Measurements from ENCODE around the gene RARG.
A peak's percentile ranks its signal among the peaks of the same experiment; 100 is the strongest.

Gene RARG

GRCh38 chr12:53212931-53213330 is 19.1 kb downstream of the RARG start:
- TF ChIP-seq USF1 (IDR thresholded peaks at IDR 0.05) (no peak), EGR1 (IDR thresholded peaks at IDR 0.05) (no peak), EP300 (IDR thresholded peaks at IDR 0.05; ENCODE audit: borderline replicate concordance) (no peak), FOXM1 (IDR thresholded peaks at IDR 0.05; ENCODE audit: borderline replicate concordance, low read depth) (no peak), CEBPB (IDR thresholded peaks at IDR 0.05) (no peak)

GRCh38 chr12:53211476-53212381 is 20.3 kb downstream of the RARG start:
- TF ChIP-seq RAD21 (IDR thresholded peaks at IDR 0.05; ENCODE audit: low read depth) = peak; percentile 47; the same call in 1 of the 2 replicates
- no peak for TF ChIP-seq CEBPB (IDR thresholded peaks at IDR 0.05)

- TF ChIP-seq CREB1 (IDR thresholded peaks at IDR 0.05; ENCODE audit: low read depth) (no peak), CEBPB (IDR thresholded peaks at IDR 0.05) (no peak), TEAD4 (IDR thresholded peaks at IDR 0.05) (no peak), EGR1 (IDR thresholded peaks at IDR 0.05) (no peak), RAD21 (IDR thresholded peaks at IDR 0.05; ENCODE audit: low read depth) (no peak), TAF1 (IDR thresholded peaks at IDR 0.05; ENCODE audit: low read depth) (no peak), USF1 (IDR thresholded peaks at IDR 0.05) (no peak), REST (IDR thresholded peaks at IDR 0.05; ENCODE audit: low read depth) (no peak), FOXM1 (IDR thresholded peaks at IDR 0.05; ENCODE audit: borderline replicate concordance, low read depth) (no peak), EP300 (IDR thresholded peaks at IDR 0.05; ENCODE audit: borderline replicate concordance) (no peak)
- TF ChIP-seq, protein P1, sequence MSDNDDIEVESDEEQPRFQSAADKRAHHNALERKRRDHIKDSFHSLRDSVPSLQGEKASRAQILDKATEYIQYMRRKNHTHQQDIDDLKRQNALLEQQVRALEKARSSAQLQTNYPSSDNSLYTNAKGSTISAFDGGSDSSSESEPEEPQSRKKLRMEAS (IDR thresholded peaks at IDR 0.05) = no peak
These were observed 21.2 kb downstream of the RARG start for GRCh38 chr12:53210843-53211242.

DNA sequence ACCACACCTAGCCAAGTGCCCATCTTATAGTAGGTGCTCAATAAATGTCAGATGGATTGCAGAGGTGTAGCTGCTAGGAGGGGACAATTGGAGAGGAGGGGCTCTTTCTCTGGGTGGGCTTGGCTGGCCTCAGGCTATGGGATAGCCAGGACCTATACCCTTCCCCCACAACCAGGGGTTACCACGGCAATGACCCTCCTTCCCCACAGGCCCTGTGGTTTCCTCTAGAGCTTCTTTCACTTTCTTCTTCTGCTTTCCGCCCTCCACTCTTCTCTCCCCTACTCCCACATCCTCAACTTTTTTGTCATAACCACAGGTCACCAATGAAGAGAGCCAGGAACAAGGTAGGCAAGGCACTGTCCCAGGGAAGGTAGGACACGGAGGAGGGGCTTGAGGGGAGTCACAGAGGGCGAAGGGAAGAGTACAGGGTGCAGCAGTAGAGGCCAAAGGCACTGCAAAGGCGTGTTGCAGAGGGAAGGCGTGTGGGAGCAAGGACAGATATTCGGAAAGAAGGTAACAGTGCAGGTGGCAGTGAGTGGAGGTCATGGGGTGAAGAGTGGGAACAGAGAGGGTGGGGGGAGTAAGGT is 23.0 kb downstream of the RARG start:
- TF ChIP-seq CEBPB (IDR thresholded peaks at IDR 0.05) (no peak), TAF1 (IDR thresholded peaks at IDR 0.05; ENCODE audit: low read depth) (no peak), USF1 (IDR thresholded peaks at IDR 0.05) (no peak), REST (IDR thresholded peaks at IDR 0.05; ENCODE audit: low read depth) (no peak), TEAD4 (IDR thresholded peaks at IDR 0.05) (no peak), NFIC (IDR thresholded peaks at IDR 0.05) (no peak), RAD21 (IDR thresholded peaks at IDR 0.05; ENCODE audit: low read depth) (no peak), YY1 (IDR thresholded peaks at IDR 0.05; ENCODE audit: low read depth) (no peak), EGR1 (IDR thresholded peaks at IDR 0.05) (no peak), CREB1 (IDR thresholded peaks at IDR 0.05; ENCODE audit: low read depth) (no peak), ZBTB7A (IDR thresholded peaks at IDR 0.05; ENCODE audit: low read depth) (no peak), EP300 (IDR thresholded peaks at IDR 0.05; ENCODE audit: borderline replicate concordance) (no peak), FOXM1 (IDR thresholded peaks at IDR 0.05; ENCODE audit: borderline replicate concordance, low read depth) (no peak), TCF12 (IDR thresholded peaks at IDR 0.05; ENCODE audit: low read depth) (no peak)
- TF ChIP-seq, protein P1 (IDR thresholded peaks at IDR 0.05) = no peak

GRCh38 chr12:53208435-53208834 is 23.6 kb downstream of the RARG start:
- TF ChIP-seq ZBTB7A (IDR thresholded peaks at IDR 0.05; ENCODE audit: low read depth) (no peak), NFIC (IDR thresholded peaks at IDR 0.05) (no peak), TCF12 (IDR thresholded peaks at IDR 0.05; ENCODE audit: low read depth) (no peak), EGR1 (IDR thresholded peaks at IDR 0.05) (no peak), FOXM1 (IDR thresholded peaks at IDR 0.05; ENCODE audit: borderline replicate concordance, low read depth) (no peak), CREB1 (IDR thresholded peaks at IDR 0.05; ENCODE audit: low read depth) (no peak), CEBPB (IDR thresholded peaks at IDR 0.05) (no peak)
- TF ChIP-seq, protein P1 (IDR thresholded peaks at IDR 0.05) = no peak

Measured in Ishikawa (cell line).